GM12891 (cell line): ENCODE measurements around the gene CARNS1.
A peak's percentile ranks its signal among the peaks of the same experiment; 100 is the strongest.

Experiments
- DNase-seq: peaks from one replicate; pipeline ENCODE4 v3.0.0; 2011; ENCODE audit warnings: low spot score; ENCODE audit not compliant: insufficient read length
- FAIRE-seq: peaks from 2 replicates; lab custom pipeline; 2011; peaks lifted over from hg19 to GRCh38; lab: Jason Lieb, UNC
- PAX5 ChIP-seq: IDR thresholded peaks from 2 replicates; pipeline ENCODE4 v1.6.1; 2011; ENCODE audit warnings: low read length, moderate library complexity, mild to moderate bottlenecking; ENCODE audit not compliant: insufficient read depth, severe bottlenecking
- POLR2A ChIP-seq: IDR thresholded peaks from 2 replicates; pipeline ENCODE4 v1.6.1; 2011; ENCODE audit warnings: low read depth, low read length, control low read depth
- POLR2AphosphoS5 ChIP-seq: IDR thresholded peaks from 2 replicates; pipeline ENCODE4 v1.6.1; 2011; ENCODE audit warnings: low read depth, low read length, control low read depth
- POU2F2 ChIP-seq: IDR thresholded peaks from 2 replicates; pipeline ENCODE4 v1.6.1; 2011; ENCODE audit warnings: low read depth, mild to moderate bottlenecking, control low read depth, low read length, moderate library complexity
- SPI1 ChIP-seq: IDR thresholded peaks from 2 replicates; pipeline ENCODE4 v1.6.1; 2011; ENCODE audit warnings: low read depth, low read length, control low read depth
- TAF1 ChIP-seq: IDR thresholded peaks from 2 replicates; pipeline ENCODE4 v1.6.1; 2011; ENCODE audit warnings: low read depth, low read length, control low read depth

Gene CARNS1

DNA sequence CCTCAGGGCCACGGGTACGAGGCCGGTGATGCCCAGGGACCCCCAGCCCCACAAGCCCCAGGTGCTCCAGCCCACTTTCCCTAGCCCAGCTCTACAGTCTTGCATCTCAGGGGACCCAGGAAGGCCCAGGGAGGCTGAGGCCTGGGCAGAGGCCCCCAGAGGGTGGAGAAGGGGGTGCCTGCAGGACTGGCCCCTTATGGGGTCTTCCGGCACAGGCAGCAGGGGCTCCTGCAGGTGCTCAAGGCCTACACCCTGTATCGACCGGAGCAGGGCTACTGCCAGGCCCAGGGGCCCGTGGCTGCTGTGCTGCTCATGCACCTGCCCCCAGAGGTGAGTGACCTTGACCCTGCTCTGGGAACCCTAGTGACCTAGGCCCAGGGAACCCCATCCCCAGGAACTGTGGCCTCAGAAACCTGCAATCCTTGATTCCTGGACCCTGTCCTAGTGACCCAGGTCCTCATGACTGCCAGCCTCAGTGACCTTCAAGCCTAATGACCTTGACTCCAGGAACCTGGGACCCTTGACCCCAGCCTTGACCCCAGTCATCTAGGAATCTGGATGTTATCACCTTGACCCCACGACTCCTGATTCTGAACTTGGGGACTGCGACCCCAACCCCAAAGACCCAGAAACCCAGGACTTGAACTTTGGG lies 9.7 kb upstream of the CARNS1 start:
- DNase-seq (no peak), FAIRE-seq (no peak)
- TF ChIP-seq PAX5, result no peak
- no peak for TF ChIP-seq POU2F2

DNA sequence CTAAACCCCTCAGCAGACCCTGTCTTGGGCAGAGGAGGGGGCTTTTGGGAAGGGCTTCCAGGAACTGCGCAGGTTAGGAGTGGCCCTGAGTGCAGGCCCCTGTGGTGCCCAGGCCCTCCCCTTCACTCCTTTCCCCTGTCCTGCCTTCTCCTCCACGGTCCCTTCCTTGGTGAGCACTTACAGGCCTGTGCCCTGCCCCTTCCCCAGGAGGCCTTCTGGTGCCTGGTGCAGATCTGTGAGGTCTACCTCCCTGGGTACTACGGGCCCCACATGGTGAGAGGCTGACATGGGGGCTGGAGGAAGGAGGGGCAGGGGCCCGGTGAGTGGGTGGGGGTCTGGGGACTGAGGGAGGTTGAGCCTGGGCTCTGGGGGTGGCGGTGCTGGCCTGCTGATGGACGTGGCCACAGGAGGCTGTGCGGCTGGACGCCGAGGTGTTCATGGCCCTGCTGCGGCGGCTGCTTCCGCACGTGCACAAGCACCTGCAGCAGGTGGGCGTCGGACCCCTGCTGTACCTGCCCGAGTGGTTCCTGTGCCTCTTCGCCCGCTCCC lies 9.0 kb upstream of the CARNS1 start:
- FAIRE-seq, result no peak
- no peak for TF ChIP-seq SPI1
- no peak for TF ChIP-seq POLR2A
- TF ChIP-seq TAF1, result no peak
- no peak for TF ChIP-seq POU2F2
- no peak for TF ChIP-seq PAX5
- TF ChIP-seq POLR2AphosphoS5, result no peak

DNA sequence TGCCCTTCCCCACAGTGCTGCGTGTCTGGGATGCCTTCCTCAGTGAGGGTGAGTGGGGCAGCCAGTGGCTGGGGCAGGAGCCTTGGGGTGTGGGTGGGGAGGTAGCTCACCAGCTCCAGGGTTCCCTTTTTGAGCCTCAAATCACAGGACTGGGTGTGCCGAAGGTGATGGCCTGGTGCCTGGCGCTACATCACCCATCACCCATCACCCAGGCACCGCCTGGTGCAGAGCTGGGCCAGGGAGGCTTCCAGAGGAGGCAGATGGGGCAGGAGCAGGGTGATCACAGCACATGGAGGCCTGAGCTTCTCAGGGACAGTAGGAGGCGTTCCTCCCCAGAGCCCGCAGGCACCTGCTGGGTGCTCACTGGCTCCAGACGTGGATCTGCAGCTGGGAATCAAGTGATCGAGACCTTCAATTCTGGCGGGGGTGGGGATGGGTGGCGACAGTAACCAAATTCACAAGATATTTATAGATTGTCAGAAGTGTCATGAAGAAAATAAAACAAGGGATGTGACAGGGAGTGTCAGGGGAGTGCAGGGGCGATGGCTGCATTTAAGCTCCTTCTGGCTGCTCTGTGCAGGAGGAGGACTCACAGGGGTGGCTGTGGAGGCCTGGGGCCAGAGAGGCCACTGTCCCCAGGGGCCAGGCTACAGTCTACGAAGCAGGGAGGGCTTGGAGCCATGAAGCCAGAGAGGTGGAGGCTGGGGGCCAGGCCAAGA lies 8.3 kb upstream of the CARNS1 start:
- FAIRE-seq (peak; percentile 71), DNase-seq (no peak)
- TF ChIP-seq SPI1 (0 out of 2 replicates have a peak, but pooled peaks have one; percentile 10), PAX5 (no peak)

More for the DNA sequence above, 9.0 kb upstream of the CARNS1 start:
- no peak for DNase-seq

DNA sequence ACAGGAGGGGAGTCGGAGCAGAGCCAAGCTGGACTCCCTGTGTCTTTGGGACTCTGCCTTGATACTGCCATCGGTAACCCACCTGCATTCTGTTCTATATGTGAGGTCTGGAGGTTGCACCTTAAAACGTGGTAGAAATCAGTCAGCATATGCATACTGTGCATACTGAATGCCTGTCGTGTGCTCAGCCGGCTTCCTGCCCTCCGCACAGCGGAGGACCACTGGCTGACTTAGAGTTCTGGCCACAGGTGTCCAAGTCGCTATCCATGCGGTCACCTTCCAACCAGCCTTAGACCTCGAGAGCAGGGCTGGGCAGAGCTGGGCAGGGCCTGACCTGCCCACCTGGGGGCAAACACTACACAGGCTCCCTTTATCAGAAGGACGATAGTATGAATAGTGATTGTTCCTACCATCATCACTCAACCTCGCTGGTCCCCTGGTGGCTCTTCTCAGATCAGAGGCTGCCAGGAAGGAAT lies 7.8 kb upstream of the CARNS1 start:
- no peak for TF ChIP-seq SPI1
- FAIRE-seq (no peak), DNase-seq (no peak)

DNA sequence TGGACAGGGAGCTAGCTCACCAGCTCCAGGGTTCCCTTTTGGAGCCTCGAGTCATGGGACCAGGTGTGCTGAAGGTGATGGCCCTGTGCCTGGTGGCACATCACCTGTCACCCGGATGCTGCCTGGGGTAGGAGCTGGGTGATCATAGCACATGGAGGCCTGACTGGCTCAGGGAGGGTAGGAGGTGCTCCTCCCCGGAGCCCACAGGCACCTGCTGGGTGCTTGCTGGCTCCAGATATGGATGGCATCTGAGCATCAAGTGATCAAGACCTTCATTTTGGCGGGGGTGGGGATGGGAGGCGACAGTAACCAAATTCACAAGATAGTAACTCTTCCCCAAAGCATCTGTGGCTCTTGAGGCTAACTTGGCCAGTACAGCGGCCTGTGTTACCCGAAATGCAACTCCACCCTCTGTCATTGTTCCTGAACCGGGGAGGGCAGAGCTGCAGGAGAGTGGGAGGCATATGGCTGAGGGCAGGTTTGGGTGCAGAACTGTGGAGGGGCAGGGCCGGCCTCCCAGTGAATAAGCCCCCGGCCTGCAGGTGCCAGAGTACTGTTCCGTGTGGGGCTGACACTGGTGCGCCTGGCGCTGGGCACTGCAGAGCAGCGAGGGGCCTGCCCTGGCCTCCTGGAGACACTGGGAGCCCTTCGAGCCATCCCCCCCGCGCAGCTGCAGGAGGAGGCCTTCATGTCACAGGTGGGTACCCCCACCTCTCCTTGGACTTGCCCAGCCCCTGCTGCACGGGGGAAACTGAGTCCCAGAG lies 6.9 kb upstream of the CARNS1 start:
- FAIRE-seq (no peak), DNase-seq (no peak)
- TF ChIP-seq PAX5, result no peak

DNA sequence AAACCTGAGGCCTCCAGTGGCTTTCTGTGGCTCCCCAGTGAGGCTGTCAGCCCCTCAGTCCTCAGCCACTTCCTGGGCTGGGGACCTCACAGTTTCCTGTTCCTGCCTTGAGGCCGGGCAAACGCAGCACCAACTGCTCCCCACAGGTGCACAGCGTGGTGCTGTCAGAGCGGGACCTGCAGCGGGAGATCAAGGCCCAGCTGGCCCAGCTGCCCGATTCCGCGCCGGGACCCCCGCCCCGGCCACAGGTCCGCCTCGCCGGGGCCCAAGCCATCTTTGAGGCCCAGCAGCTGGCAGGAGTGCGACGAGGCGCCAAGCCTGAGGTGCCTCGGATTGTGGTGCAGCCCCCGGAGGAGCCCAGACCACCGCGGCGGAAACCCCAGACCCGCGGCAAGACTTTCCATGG lies 6.2 kb upstream of the CARNS1 start:
- DNase-seq, result peak; percentile 91
- TF ChIP-seq PAX5 (no peak), TAF1 (peak; percentile 31; the same call in 1 of the 2 replicates), POLR2AphosphoS5 (peak; percentile 68), POLR2A (peak; percentile 48; the same call in 1 of the 2 replicates), POU2F2 (no peak), SPI1 (0 out of 2 replicates have a peak, but pooled peaks have one; percentile 31)
- peak; percentile 99 for FAIRE-seq

DNA sequence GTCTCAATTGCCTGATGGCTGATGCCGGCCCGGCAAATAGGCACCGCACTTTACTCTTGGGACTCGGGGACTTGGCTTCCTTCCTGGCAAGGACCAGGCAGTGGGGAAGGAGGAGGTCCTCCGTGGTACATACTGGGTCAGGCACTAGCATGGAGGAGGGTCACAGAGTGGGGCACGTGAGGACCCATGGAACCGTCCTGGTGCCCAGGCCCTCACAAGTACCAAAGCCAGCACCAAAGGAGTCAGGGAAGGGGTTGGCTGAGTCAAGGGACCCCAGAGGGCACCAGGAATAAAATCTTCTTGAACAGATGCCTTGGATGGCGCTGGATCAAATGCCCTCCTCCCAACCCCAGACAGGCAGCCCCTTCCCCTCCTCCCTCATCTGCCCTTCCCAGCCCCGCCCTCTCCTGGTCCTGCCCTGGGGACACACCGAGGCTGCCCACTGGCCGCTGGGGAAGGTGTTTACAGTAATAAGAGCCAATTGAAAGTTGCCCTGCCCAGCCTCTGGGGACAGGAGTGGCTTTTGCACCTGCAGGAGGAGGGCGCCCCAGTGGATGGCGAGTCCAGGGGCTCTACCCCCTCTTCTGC lies 5.6 kb upstream of the CARNS1 start:
- no peak for DNase-seq
- no peak for FAIRE-seq
- TF ChIP-seq PAX5, result no peak
- no peak for TF ChIP-seq POU2F2
- no peak for TF ChIP-seq POLR2A
- TF ChIP-seq SPI1, result no peak
- TF ChIP-seq TAF1, result no peak
- no peak for TF ChIP-seq POLR2AphosphoS5

DNA sequence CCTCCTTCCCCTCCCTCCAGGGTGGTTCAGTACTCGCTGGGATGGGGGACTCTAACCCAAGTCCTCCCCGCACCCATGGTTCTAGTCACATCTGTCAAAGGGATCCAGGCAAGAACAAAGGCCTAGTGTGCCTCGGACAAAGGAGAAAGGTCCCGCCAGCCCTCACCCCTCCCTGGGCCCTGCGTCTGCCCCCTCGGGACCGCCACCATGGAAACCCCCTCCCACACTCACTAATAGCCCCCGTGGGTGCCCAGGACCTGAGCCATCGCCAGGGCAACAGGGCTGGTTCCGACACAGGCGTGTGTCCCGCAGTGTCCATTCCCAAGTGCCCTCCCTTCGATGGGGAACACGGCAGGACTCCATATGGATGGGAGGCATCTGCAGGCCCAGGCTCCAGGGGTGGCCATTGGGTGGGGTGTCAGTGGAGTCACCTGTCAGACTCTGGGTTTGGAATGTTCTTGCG lies 5.1 kb upstream of the CARNS1 start:
- FAIRE-seq, result no peak
- TF ChIP-seq SPI1 (no peak), POLR2A (no peak), PAX5 (no peak), POU2F2 (no peak), POLR2AphosphoS5 (0 out of 2 replicates have a peak, but pooled peaks have one; percentile 11)

DNA sequence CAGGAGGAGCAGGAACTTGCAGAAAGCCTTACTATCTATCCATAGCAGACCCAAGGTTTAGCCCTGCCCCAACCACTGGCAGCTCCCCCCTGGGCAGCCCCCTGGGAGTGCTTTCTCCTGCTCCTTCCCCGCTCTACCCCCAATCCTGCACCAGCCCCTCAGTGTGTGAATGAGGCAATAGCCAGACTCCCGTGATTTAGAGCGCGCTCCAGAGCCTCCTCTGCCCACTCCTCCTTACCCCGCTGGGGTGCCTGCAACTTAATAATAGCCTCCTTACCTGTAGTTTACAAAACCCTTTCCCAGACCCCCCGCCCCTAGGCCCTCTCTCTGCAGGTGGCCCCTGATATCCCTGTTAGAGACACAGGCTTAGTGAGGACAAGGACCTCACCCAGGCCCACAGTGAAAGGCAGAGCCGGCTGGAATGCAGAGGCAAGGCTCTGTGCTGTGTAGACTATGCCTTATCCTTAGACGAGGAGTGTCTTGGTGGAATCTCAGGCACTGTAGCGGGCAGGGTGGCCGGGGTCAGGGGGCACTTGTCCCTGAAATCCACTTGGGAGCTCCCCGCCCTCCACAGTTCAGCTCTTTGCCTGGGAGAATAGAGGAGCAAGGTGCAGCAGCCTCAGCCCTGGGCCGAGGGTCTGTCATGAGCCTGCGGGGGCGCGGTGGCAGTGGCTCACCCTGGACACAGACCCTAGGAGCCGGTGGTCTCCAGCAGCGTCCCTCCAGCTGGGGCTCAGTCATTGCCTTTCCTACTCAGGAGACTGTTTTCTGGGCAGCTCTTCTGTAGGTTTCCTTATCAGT lies 4.3 kb upstream of the CARNS1 start:
- TF ChIP-seq PAX5, result no peak
- TF ChIP-seq POLR2A, result no peak
- TF ChIP-seq POLR2AphosphoS5, result no peak
- TF ChIP-seq SPI1, result no peak
- no peak for TF ChIP-seq POU2F2
- TF ChIP-seq TAF1, result no peak
- FAIRE-seq (no peak), DNase-seq (no peak)

More for the DNA sequence above, 5.1 kb upstream of the CARNS1 start:
- no peak for DNase-seq
